ENCODE measurements around the gene NMRAL1.

NMRAL1 gene

GRCh38 chr16:4426021-4426684 lies 48.3 kb downstream of the NMRAL1 start:
- Histone ChIP-seq H3F3A (ENCODE audit: insufficient read depth, low read length) (no peaks in the 10 kb centered on the region), H3K36me3 (ENCODE audit: insufficient read depth, low read length) (peaks cover 26% of the 10 kb centered on the region), H3K4me1 (ENCODE audit: insufficient read depth, low read length, severe bottlenecking) (peaks cover 19% of the 10 kb centered on the region), H3K9me3 (ENCODE audit: low read length) (no peaks in the 10 kb centered on the region), H3K27ac (ENCODE audit: low read depth, low read length, poor library complexity, severe bottlenecking) (peak overlapping the region; percentile 91), H3K79me2 (ENCODE audit: insufficient read depth, low read length) (peaks cover 28% of the 10 kb centered on the region), H3K9me2 (ENCODE audit: low read depth, low read length) (no peaks in the 10 kb centered on the region), H3K9ac (ENCODE audit: low read length) (peak overlapping the region; percentile 80), H4K20me1 (ENCODE audit: insufficient read depth, low read length) (no peaks in the 10 kb centered on the region), H3K27me3 (ENCODE audit: insufficient read depth, low read length) (no peaks in the 10 kb centered on the region), H2AFZ (ENCODE audit: low read length) (no peak overlapping the region), H3K4me2 (ENCODE audit: low read length) (peak overlapping the region; percentile 90), H3K4me3 (ENCODE audit: low read depth, low read length, poor library complexity, severe bottlenecking) (peak overlapping the region; percentile 82)
- TF ChIP-seq EZH2 (IDR thresholded peaks at IDR 0.05; ENCODE audit: borderline replicate concordance, low read length) (no peak), CTCF (IDR thresholded peaks at IDR 0.05; ENCODE audit: low read length) (no peak)

GRCh38 chr16:4425378-4426020 lies 48.9 kb downstream of the NMRAL1 start, which contains the start of gene DNAJA3:
TSS of gene DNAJA3 (plus strand) at chr16:4425868. CDS start at chr16:4425882, 14 bp downstream.
- no peaks in the 10 kb centered on the region for H4K20me1 ChIP-seq (ENCODE audit: insufficient read depth, low read length)
- H3K27me3 ChIP-seq (ENCODE audit: insufficient read depth, low read length) = no peaks in the 10 kb centered on the region
- peak within 1 kb of the TSS; percentile 82 for H3K4me3 ChIP-seq (ENCODE audit: low read depth, low read length, poor library complexity, severe bottlenecking)
- H3K9ac ChIP-seq (ENCODE audit: low read length) = peak within 1 kb of the TSS; percentile 80
- H3K27ac ChIP-seq (ENCODE audit: low read depth, low read length, poor library complexity, severe bottlenecking) = peak within 1 kb of the TSS; percentile 91
- no peaks in the 10 kb centered on the region for H3K9me3 ChIP-seq (ENCODE audit: low read length)
- H3K9me2 ChIP-seq (ENCODE audit: low read depth, low read length) = no peaks in the 10 kb centered on the region
- peaks cover 28% of the 10 kb centered on the region for H3K79me2 ChIP-seq (ENCODE audit: insufficient read depth, low read length)
- peaks cover 21% of the 10 kb centered on the region for H3K36me3 ChIP-seq (ENCODE audit: insufficient read depth, low read length)
- peaks cover 19% of the 10 kb centered on the region for H3K4me1 ChIP-seq (ENCODE audit: insufficient read depth, low read length, severe bottlenecking)
- no peaks in the 10 kb centered on the region for H3F3A ChIP-seq (ENCODE audit: insufficient read depth, low read length)
- TF ChIP-seq EZH2 (IDR thresholded peaks at IDR 0.05; ENCODE audit: borderline replicate concordance, low read length) (no peak), CTCF (IDR thresholded peaks at IDR 0.05; ENCODE audit: low read length) (no peak)
- no peak within 1 kb of the TSS for H2AFZ ChIP-seq (ENCODE audit: low read length)
- peak within 1 kb of the TSS; percentile 96 for H3K4me2 ChIP-seq (ENCODE audit: low read length)

GRCh38 chr16:4420505-4421105 lies 53.8 kb downstream of the NMRAL1 start:
- TF ChIP-seq CTCF (IDR thresholded peaks at IDR 0.05; ENCODE audit: low read length) (no peak), EZH2 (IDR thresholded peaks at IDR 0.05; ENCODE audit: borderline replicate concordance, low read length) (no peak)
- Histone ChIP-seq H3K4me3 (ENCODE audit: low read depth, low read length, poor library complexity, severe bottlenecking) (no peak overlapping the region), H3K4me1 (ENCODE audit: insufficient read depth, low read length, severe bottlenecking) (peaks cover 15% of the 10 kb centered on the region), H3K9me3 (ENCODE audit: low read length) (no peaks in the 10 kb centered on the region), H3K9me2 (ENCODE audit: low read depth, low read length) (no peaks in the 10 kb centered on the region), H3K36me3 (ENCODE audit: insufficient read depth, low read length) (no peaks in the 10 kb centered on the region), H3K27me3 (ENCODE audit: insufficient read depth, low read length) (no peaks in the 10 kb centered on the region), H3K27ac (ENCODE audit: low read depth, low read length, poor library complexity, severe bottlenecking) (no peak overlapping the region), H3K9ac (ENCODE audit: low read length) (no peak overlapping the region), H4K20me1 (ENCODE audit: insufficient read depth, low read length) (no peaks in the 10 kb centered on the region), H3K79me2 (ENCODE audit: insufficient read depth, low read length) (peaks cover under 1% of the 10 kb centered on the region; the same call in 1 of the 2 replicates), H3F3A (ENCODE audit: insufficient read depth, low read length) (no peaks in the 10 kb centered on the region), H2AFZ (ENCODE audit: low read length) (no peak overlapping the region), H3K4me2 (ENCODE audit: low read length) (no peak overlapping the region)

All from OCI-LY1 (cell line).